ENCODE measurements around the gene SRSF10. TPM values are rescaled to one million over a fixed set of nuclear protein-coding genes. Genes with fewer than 3 reads are reported as not detected.

SRSF10 gene
- total and polyA plus RNA-seq, 8 donors, result 25.5 to 78.8 (median 41.1) TPM

DNA sequence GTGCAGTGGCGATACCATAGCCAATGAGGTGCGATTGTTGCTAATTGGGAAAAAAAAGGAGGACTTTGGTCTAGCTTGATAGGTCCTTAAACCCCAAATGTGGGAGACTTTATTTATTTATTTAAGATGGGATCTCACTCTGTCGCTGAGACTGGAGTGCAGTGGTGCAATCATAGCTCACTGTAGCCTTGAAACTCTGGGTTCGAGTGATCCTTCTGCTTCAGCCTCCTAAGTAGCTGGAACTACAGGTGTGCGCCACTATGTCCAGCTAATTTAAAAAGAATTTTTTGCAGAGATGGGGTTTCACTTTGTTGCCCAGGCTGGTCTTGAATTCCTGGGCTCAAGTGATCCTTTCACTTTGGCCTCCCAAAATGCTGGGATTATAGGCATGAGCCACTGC, 24.0 kb upstream of the SRSF10 start:
- Histone ChIP-seq H3K27me3 (no peaks in the 10 kb centered on the region), H3K4me1 (peaks cover 0 to 7% (median 0%) of the 10 kb centered on the region in 3 donors), H3K4me3 (no peak overlapping the region), H3K36me3 (no peaks in the 10 kb centered on the region), H3K9me3 (no peaks in the 10 kb centered on the region), H3K27ac (no peak overlapping the region)
- WGBS, 2 donors, result 89 to 91% methylated on average over 5 of the region's 5 CpGs
- TF ChIP-seq, protein P1, sequence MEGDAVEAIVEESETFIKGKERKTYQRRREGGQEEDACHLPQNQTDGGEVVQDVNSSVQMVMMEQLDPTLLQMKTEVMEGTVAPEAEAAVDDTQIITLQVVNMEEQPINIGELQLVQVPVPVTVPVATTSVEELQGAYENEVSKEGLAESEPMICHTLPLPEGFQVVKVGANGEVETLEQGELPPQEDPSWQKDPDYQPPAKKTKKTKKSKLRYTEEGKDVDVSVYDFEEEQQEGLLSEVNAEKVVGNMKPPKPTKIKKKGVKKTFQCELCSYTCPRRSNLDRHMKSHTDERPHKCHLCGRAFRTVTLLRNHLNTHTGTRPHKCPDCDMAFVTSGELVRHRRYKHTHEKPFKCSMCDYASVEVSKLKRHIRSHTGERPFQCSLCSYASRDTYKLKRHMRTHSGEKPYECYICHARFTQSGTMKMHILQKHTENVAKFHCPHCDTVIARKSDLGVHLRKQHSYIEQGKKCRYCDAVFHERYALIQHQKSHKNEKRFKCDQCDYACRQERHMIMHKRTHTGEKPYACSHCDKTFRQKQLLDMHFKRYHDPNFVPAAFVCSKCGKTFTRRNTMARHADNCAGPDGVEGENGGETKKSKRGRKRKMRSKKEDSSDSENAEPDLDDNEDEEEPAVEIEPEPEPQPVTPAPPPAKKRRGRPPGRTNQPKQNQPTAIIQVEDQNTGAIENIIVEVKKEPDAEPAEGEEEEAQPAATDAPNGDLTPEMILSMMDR (IDR thresholded peaks at IDR 0.05), result no peak
- intact Hi-C loops (cut with DNase I), result no loop called here
- FAIRE-seq, result no peak
- ATAC-seq, result no peak
- no peak for DNase-seq

DNA sequence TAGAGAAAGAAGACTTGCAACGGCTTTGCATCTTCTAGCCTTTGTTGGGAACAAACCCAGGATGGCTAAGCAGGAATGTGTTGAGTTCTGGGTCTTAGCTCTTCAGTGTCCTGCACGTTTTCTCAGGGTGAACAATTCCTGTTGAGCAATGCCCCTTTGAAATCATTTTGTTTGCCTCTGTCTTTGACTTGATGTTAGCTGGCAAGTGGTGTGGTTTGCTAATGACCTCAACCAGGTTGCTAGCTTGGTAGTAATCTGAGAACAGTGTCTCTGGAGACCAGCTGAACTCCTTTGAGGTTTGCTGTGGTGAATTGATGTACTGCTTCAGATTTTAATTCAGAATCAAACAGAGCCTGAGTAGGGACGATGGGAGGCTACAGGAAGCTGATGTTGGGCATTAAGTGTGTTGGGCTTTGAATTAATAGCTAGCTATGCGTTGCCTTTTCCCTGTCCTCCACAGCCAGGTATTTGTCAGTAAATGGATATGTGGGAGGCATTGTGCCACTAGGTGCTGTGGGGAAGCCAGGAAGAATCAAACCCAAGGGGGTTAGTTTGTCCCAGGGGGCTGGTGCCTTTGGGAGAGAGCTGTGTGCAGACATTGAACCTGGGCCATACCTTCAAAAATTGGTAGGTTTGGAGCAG, 23.3 kb upstream of the SRSF10 start:
- H3K36me3 ChIP-seq, result no peaks in the 10 kb centered on the region

DNA sequence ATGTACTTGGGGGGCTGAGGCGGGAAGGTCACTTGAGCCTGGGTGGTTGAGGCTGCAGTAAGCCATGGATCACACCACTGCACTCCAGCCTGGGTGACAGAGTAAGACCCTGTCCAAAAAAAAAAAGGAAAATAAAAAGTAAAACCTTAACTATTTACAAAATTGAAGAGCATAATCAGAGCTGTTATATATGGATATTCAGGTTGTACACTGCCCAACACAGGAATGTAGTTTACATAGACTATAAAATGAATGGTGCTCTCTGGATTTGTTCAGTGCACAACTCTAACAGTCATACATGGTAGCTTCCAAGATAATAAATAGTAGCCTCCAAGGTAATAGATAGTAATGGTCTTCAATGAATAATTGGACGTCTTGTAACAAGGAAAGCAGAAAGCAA, 22.6 kb upstream of the SRSF10 start:
- TF ChIP-seq, protein P1 (IDR thresholded peaks at IDR 0.05), result no peak

More for the DNA sequence above, 23.3 kb upstream of the SRSF10 start:
- Histone ChIP-seq H3K27me3 (no peaks in the 10 kb centered on the region), H3K27ac (no peak overlapping the region), H3K9me3 (no peaks in the 10 kb centered on the region), H3K4me3 (no peak overlapping the region), H3K4me1 (peaks cover 0 to 7% (median 0%) of the 10 kb centered on the region in 3 donors)
- DNase-seq, result no peak
- TF ChIP-seq, protein P1 (IDR thresholded peaks at IDR 0.05), result no peak
- FAIRE-seq, result no peak
- WGBS, 2 donors, result 32 to 41% methylated on average over 4 of the region's 4 CpGs
- intact Hi-C loops (cut with DNase I), result no loop called here
- peak; percentile 54 to 83 (median 72) for ATAC-seq

DNA sequence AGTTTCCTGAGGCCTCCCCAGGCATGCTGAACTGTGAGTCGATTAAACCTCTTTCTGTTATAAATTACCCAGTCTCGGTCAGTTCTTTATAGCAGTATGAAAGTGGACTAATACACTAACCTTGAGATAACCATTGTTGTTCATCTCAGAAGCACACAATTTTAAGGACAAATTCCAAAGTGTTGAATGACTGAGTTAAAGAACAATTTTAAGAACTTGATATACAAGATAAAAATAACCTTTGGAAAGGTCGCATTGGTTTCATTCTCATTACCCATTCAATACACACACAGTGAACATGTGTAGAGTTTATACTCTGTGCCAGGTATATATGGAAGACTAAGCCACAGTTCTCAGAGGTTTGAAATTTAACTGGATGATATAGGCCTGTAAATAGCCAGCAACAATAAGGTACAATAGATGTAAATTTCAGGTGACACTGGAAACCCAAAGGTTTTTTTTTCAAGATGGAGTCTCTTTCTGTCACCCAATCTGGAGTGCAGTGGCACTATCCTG, 19.1 kb upstream of the SRSF10 start:
- TF ChIP-seq, protein P1 (IDR thresholded peaks at IDR 0.05), result no peak
- intact Hi-C loops (cut with DNase I), result no loop called here
- H3K9me3 ChIP-seq, result no peaks in the 10 kb centered on the region
- FAIRE-seq (no peak), ATAC-seq (peak in 1 of 4 donors; percentile 19), DNase-seq (no peak)
- WGBS, 2 donors, result 21 to 25% methylated on average over 3 of the region's 3 CpGs
- H3K36me3 ChIP-seq, result no peaks in the 10 kb centered on the region
- no peaks in the 10 kb centered on the region for H3K27me3 ChIP-seq
- no peak overlapping the region for H3K4me3 ChIP-seq
- H3K4me1 ChIP-seq, result peaks cover 0 to 13% (median 2%) of the 10 kb centered on the region in 3 donors
- peak overlapping the region in 1 of 4 donors; percentile 15 for H3K27ac ChIP-seq

More for the DNA sequence above, 22.6 kb upstream of the SRSF10 start:
- H3K27me3 ChIP-seq, result no peaks in the 10 kb centered on the region
- H3K4me1 ChIP-seq, result peaks cover 0 to 7% (median 0%) of the 10 kb centered on the region in 3 donors
- FAIRE-seq (no peak), ATAC-seq (no peak), DNase-seq (no peak)
- H3K4me3 ChIP-seq, result no peak overlapping the region
- H3K9me3 ChIP-seq, result no peaks in the 10 kb centered on the region
- H3K27ac ChIP-seq, result no peak overlapping the region
- H3K36me3 ChIP-seq, result no peaks in the 10 kb centered on the region
- intact Hi-C loops (cut with DNase I), result no loop called here
- 70 to 72% methylated on average over 2 of the region's 2 CpGs for WGBS, 2 donors

DNA sequence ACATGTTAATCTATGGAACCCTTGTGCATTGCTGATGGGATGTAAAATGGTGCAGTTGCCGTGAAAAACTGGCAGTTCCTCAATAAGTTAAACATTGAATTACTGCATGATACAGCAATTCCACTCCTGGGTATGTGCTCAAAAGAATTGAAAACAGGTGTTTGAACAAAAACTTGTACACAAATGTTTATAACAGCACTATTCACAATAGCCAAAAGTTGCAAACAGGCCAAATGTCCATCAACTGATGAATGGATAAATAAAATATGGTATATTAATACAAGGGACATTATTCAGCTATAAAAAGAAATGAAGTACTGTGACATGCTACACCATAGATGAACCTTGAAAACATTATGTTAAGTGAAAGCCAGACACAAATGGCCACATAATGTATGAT, 17.7 kb upstream of the SRSF10 start:
- no peak overlapping the region for H3K27ac ChIP-seq

More for the DNA sequence above, 17.7 kb upstream of the SRSF10 start:
- Histone ChIP-seq H3K27me3 (no peaks in the 10 kb centered on the region), H3K4me3 (no peak overlapping the region), H3K9me3 (no peaks in the 10 kb centered on the region), H3K4me1 (peaks cover 0 to 6% (median 2%) of the 10 kb centered on the region in 3 donors), H3K36me3 (no peaks in the 10 kb centered on the region)
- WGBS, 2 donors, result 16 to 17% methylated on average over 1 of the region's 1 CpG
- TF ChIP-seq, protein P1 (IDR thresholded peaks at IDR 0.05), result no peak
- DNase-seq, result no peak
- intact Hi-C loops (cut with DNase I), result no loop called here
- no peak for FAIRE-seq
- peak in 1 of 4 donors; percentile 13 for ATAC-seq

Measured in pancreas (tissue), 10 donors.